ENCODE data around the gene CFTR.

Gene CFTR

GRCh38 chr7:117588352-117588794 is 108.5 kb downstream of the CFTR start:
- peak; percentile 81 for DNase-seq (ENCODE audit: low read depth)

GRCh38 chr7:117590191-117590590 is 110.4 kb downstream of the CFTR start:
- DNase-seq (ENCODE audit: low read depth) = no peak

GRCh38 chr7:117592011-117592635 is 112.3 kb downstream of the CFTR start:
- DNase-seq (ENCODE audit: low read depth) = no peak

- no peak for DNase-seq (ENCODE audit: low read depth)
Measured at GRCh38 chr7:117596134-117596533, 116.3 kb downstream of the CFTR start.

GRCh38 chr7:117597755-117598154 is 117.9 kb downstream of the CFTR start:
- DNase-seq (ENCODE audit: low read depth) = no peak

GRCh38 chr7:117600911-117601310 is 121.1 kb downstream of the CFTR start:
- no peak for DNase-seq (ENCODE audit: low read depth)

- no peak for DNase-seq (ENCODE audit: low read depth)
Measured at GRCh38 chr7:117603627-117604026, 123.8 kb downstream of the CFTR start.

- DNase-seq (ENCODE audit: low read depth) = no peak
Measured at GRCh38 chr7:117605712-117606111, 125.9 kb downstream of the CFTR start.

GRCh38 chr7:117606132-117606531 is 126.3 kb downstream of the CFTR start:
- no peak for DNase-seq (ENCODE audit: low read depth)

GRCh38 chr7:117610396-117610795 is 130.6 kb downstream of the CFTR start:
- DNase-seq (ENCODE audit: low read depth) = no peak

- no peak for DNase-seq (ENCODE audit: low read depth)
Measured at GRCh38 chr7:117612637-117613036, 132.8 kb downstream of the CFTR start.

GRCh38 chr7:117616694-117617093 is 136.9 kb downstream of the CFTR start:
- no peak for DNase-seq (ENCODE audit: low read depth)

GRCh38 chr7:117619681-117620080 is 139.9 kb downstream of the CFTR start:
- no peak for DNase-seq (ENCODE audit: low read depth)

GRCh38 chr7:117621075-117621618 is 141.3 kb downstream of the CFTR start:
- DNase-seq (ENCODE audit: low read depth) = no peak

- no peak for DNase-seq (ENCODE audit: low read depth)
Measured at GRCh38 chr7:117623606-117624005, 143.8 kb downstream of the CFTR start.

GRCh38 chr7:117630501-117630900 is 150.7 kb downstream of the CFTR start:
- no peak for DNase-seq (ENCODE audit: low read depth)

GRCh38 chr7:117630907-117631564 is 151.2 kb downstream of the CFTR start:
- no peak for DNase-seq (ENCODE audit: low read depth)

GRCh38 chr7:117631652-117632051 is 151.8 kb downstream of the CFTR start:
- DNase-seq (ENCODE audit: low read depth) = no peak

- DNase-seq (ENCODE audit: low read depth) = no peak
Measured at GRCh38 chr7:117637937-117638336, 158.1 kb downstream of the CFTR start.

GRCh38 chr7:117639966-117640365 is 160.1 kb downstream of the CFTR start:
- DNase-seq (ENCODE audit: low read depth) = peak; percentile 12

GRCh38 chr7:117640465-117640864 is 160.6 kb downstream of the CFTR start:
- no peak for DNase-seq (ENCODE audit: low read depth)

- DNase-seq (ENCODE audit: low read depth) = peak; percentile 91
Measured at GRCh38 chr7:117645481-117646165, 165.8 kb downstream of the CFTR start.
